IMR-90 (cell line): ENCODE data around the gene PATL2.

Source experiments
- CTCF ChIP-seq: conservative IDR thresholded peaks from 2 replicates; pipeline ENCODE4 v1.5.1; 2012; ENCODE audit warnings: mild to moderate bottlenecking, low read depth, low read length, improper control_type of control experiment
- FOS ChIP-seq: fragments of 150-350 bp; IDR thresholded peaks from 2 replicates; pipeline ENCODE4 v1.6.1; 2016; ENCODE audit warnings: low read depth, low read length
- POLR2A ChIP-seq: IDR thresholded peaks from 2 replicates; pipeline ENCODE4 v1.6.1; 2012; ENCODE audit warnings: mild to moderate bottlenecking, low read depth, low read length

GRCh38 chr15:44719293-44719999 is 8.3 kb upstream of the PATL2 start:
- TF ChIP-seq POLR2A (no peak), FOS (no peak), CTCF (no peak)
